Amniotic stem cell (primary cell): ENCODE results near the gene PCSK4.
"Not testable (repeated sequence)": the region's sequence is repeated elsewhere in the genome, so short reads cannot be mapped to it uniquely, and the experiment has no call there.

ENCODE experiments used
- DNase-seq: peaks from one replicate; lab custom pipeline; 2025; lab: John Stamatoyannopoulos, UW

The PCSK4 gene

DNA sequence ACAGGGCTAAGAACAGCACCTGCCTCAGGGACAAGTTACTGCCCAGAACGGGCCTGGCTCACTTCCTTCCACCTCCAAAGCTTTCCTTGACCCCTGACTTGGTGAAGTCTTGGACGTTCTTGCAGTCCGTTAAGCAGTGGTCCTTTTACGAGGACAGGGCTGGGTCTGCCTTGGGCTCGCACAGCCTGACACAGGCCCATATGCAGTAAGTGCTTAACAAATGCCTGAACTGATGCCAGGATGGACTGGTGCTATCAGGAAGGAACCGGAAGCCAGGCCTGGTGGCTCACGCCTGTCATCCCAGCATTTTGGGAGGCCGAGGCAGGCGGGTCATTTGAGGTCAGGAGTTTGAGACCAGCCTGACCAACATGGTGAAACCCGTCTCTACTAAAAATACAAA, 31.9 kb upstream of the PCSK4 start:
- DNase-seq, result no peak

DNA sequence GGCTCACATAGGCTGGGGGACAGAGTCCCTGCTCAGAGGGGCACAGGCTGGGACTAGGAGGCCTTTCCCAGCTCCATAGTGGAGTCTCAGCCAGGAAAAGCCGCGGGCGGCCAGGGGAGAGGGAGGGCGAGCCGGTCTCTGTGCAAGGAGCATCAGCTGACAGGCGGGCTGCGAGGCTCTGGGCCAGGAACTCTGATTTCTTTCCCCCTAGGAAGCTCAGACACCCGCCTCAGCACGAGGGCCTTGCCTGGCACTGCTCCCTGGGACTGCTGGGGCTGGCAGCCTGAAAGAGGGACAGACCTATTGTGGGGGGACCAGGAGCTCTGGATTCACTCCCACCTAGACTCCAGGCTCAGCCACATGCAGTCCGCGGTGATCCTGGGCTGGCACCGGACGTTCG, 31.5 kb upstream of the PCSK4 start:
- DNase-seq, result no peak

DNA sequence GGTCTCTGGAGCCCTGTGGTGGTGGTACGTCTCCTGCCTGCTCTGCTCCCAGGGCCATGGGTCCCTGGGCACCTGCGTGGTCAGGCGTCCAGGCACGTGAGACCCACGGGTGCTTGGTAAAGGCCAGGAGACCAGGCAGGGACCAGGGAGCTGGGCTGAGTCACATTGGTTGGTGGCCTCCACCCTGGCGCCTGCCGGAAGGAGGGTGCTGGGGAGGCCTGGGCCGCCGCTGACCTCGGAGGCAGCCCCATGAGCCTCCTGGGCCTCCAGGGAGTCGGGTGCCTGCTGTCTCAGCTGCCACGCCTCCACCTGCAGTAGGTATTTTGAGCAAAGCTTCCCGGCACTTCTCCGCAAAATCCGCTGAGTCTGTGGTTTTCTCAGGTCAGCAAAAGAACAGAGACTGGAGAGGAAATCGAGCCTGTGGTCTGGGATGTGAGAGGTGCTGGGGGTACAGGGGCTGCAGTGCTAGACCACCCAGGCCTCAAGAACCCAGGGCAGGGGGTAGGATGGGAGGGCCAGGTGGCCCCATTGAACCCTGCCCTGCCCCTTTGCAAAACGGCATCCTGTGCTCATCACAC, 30.1 kb upstream of the PCSK4 start:
- no peak for DNase-seq

DNA sequence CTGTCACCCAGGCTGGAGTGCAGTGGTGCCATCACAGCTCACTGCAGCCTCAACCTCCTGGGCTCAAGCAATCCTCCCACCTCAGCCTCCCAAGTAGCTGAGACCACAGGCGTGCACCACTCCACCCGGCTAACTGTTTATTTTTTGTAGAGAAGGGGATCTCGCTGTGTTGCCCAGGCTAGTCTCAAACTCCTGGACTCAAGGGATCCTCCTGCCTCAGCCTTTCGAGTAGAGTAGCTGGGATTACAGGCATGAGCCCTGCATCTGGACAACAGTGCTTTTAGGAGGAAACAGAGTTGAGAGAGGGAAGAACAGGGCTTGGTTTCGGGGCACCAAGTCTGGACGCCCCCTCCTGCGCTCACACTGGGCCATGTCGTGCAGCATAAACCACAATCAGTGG, 29.7 kb upstream of the PCSK4 start:
- DNase-seq, result not testable (repeated sequence)

DNA sequence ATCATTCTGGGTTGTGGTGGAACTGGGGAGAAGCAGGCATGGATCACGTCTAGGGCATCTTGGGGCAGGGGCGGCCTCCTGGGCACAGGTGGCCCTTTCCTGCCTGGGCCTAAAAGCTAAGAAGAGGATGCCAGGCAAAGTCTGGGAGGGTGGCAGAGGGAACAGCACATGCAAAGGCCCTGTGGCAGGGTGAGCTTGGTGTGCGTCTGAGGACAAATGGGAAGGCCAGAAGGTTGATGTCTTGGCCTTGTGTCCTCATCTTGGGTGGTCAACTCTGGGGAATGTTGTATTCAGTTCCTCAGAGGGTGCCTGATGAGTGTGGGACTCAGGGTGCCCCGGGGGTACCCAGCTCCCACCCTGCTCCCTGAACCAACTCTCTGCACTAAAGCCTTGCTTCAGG, 28.3 kb upstream of the PCSK4 start:
- no peak for DNase-seq

DNA sequence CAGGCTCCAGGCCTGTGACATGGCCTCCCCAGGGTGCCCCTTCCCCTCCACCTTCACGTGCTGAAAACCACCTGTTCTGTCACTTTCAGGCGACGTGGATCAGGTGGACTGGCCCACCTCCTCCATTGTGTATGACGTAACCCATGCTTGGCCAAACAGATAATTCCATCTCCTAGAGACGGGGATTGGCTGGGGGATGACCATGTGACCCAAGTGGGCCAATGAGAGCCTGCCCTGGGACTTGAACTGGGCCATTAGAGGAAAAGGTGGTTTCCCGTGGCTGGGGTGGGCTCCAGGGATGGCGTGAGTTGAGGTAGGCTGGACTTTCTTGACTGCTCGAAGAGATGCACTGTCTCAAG, 26.2 kb upstream of the PCSK4 start:
- DNase-seq, result no peak

DNA sequence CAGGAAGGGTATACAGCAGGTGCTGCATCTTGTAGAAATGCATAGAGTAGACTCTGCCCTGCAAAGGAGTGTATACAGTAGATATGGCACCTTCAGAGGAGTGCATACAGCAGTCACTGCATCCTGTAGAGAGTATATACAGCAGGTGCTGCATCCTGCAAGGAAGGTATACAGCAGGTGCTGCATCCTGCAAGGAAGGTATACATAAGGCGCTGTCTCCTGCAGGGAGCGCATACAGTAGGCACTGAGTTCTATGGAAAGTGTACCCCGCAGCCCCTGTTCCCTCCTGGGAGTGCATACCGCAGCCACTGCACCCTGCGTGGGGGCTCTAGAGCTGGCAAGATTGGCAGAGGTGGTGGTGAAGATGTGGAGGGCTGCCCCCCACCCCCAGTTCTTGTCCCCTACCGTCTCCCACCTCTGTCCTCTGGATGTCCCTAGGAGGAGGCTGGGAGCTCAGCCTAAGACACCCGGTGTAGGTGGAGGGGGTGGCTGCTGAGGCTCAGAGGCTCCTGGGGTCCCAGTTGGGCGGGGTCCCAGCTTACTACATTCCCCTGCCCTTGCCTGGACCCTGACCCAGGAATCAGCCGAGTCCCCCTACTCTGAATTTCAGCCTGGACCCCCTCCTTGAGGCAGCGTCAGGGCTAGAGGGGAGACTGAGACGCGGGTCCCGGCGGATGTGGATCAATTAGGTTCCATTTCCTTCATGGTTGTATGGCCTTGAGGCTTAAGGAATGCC, 25.0 kb upstream of the PCSK4 start:
- DNase-seq, result no peak

DNA sequence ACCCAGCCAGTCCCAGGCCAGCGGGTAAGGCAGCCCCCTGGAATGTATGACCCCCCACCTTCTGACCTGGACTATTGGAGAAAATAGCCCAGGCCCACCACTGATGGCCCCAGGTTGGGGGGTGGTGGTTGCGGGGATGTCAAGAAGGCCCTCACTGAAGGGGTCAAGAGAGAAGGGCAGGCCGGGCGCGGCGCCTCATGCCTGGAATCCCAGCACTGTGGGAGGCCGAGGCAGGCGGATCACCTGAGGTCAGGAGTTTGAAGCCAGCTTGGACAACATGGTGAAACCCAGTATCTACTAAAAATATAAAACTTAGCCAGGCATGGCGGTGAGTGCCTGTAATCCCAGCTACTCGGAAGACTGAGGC, 24.1 kb upstream of the PCSK4 start:
- no peak for DNase-seq

DNA sequence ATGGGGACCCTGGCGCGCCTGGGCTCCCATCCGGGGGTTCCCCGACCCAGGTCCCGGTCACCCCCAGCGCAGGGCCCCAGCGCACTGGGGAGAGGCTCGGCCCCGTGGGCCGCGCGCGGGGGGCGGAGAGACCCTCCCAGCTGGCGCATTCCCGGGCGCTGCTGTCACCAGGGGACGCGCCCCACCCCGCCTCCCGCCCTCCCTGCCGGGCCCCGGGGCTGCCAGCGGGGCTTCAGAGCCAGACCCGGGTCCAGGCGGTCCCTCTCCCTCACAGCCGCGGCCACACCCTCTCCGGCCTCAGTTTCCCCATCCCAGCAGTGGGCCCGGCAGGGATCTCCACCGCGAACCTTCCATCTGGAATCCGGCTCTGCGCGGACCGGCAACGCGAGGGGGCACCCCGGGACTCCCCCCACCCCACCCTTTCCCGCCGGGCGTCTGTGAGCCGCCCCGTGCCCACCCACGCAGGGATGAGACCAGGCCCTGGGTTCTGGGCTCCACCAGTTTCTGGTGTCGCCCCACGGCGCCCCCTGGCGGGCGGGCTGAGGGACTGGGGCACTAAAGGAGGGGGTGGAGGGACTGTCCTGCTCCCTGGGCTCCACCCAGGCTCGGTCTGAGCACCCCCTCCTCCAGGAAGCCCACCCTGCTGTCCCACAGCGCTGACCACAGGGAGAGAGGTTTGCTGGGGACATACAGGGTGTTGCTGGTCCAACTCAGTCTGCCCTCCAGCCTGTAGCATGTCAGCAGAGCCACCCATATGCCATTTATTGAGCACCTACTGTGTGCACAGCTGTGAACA, 23.5 kb upstream of the PCSK4 start:
- no peak for DNase-seq

DNA sequence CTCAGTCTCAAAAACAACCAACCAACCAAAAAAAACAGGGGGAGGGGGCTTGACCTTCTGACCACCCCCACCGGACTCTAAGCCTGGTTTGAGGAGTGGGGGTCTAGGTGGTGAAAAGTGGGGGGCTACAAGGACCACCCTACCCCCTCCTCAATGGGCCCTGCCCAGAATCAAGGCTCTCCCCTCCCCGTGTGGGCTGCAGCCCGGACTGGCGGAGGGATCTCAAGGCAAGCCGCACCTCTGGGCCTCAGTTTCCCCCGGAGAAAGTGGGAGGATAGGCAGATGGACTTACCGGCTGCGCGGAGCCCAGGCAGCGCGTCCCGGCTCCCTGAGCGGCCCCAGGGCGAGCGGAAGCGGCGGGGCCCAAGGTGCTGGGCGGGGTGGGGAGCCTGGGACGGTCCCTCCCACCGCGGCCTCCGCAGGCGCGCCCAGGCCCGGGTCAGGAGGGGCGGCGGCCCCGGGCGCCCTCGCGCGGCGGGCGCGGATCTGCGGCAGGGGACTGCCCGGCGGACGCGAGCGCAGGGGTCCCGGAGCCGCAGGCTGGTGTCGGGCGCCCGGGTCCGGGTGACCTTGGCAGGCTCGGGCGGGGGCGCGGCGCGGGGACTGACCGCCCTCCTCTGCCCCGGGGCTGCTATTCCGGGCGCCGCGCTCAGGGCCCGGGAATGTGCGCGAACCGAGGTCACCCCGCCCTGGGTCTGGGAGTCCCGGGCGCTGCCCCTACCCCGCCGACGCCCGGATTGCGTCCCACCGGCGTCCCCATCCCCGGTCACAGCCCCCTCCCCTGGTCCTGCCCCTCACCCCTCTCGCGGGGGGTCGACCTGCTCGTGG, 22.7 kb upstream of the PCSK4 start, which contains the start of gene ADAMTSL5:
TSS of gene ADAMTSL5 (minus strand) at position 349 of the 828 bp plus-strand sequence. CDS start 2,076 bp downstream, outside the sequence.
- DNase-seq, result no peak

DNA sequence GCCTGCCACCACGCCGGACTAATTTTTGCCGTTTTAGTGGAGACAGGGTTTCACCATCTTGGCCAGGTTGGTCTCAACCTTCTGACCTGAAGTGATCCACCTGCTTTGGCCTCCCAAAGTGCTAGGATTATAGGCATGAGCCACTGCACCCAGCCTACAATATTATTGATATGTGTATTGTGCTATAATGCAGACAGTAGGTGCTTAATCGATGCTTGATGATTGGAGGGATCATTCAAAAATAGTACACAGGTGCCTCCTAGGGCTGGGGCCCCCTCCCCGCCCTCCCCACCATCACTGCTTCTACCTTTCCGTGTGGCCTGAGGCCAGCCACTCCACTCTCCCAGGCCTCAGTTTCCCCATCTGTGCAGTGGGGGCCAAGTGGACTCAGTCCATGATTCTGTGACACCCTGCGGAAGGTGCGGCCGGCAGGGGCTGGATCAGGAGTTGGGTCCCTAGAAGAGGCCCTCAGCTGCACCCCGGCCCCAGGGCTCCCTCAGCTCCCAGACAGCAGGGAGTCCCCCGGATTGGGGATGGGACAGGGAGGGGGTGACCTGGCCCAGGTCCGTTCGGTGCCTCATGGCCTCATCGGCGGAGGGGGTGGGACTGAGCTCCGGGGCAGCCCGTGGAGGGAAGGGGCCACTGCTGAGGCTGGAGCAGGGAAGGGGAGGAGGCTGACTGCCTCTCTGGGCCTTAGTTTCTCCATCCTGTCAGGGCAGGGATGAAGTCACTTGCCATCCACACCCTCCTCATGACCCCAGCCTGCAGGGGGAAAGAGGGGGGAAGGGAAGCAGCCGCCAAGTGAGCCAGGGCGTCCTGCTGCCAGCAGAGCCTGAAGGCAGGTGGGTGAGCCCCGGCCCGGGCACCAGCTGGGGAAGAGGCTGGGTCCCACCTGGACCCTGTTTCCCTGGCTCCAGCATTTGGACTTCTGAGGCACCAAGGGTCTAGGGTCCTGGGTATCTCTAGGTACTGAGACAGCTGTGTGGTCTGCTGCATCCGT, 21.5 kb upstream of the PCSK4 start:
- no peak for DNase-seq

DNA sequence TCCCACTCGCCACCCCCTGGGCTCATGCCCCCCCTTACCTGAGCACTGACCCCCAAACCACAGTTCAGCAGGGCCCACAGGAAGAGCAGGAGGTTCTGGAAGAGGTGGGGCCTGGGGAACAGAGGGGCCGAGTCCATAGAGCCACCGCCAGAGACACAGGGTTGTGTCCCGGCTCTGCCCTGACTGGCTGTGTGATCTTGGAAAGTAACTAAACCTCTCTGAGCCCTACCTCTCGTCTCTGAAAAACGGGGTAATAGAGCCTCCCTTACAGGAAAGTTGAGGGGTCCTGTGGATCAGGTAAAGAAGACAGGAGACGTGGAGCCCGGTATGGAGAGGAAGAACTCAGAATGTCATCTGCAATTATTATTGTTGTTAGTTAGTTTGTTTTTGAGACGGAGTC, 20.7 kb upstream of the PCSK4 start:
- DNase-seq, result no peak

DNA sequence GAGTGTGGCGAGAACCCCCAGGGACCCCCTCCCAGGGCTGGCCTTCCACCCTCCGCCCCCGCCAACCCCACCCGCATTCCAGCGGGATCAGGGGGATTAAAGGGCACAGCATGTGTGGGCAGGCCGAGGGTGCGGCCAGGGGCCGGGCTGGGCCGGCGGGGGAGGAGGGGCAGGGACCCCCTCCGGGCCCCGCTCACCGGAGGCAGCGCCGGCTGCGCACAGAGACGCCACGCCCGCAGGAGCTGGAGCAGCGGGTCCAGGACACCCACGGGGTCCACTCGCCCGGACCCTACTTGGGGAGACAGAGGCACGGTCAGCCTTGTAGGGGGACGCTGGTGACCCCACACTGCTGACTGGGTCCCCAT, 20.3 kb upstream of the PCSK4 start:
- DNase-seq, result no peak

DNA sequence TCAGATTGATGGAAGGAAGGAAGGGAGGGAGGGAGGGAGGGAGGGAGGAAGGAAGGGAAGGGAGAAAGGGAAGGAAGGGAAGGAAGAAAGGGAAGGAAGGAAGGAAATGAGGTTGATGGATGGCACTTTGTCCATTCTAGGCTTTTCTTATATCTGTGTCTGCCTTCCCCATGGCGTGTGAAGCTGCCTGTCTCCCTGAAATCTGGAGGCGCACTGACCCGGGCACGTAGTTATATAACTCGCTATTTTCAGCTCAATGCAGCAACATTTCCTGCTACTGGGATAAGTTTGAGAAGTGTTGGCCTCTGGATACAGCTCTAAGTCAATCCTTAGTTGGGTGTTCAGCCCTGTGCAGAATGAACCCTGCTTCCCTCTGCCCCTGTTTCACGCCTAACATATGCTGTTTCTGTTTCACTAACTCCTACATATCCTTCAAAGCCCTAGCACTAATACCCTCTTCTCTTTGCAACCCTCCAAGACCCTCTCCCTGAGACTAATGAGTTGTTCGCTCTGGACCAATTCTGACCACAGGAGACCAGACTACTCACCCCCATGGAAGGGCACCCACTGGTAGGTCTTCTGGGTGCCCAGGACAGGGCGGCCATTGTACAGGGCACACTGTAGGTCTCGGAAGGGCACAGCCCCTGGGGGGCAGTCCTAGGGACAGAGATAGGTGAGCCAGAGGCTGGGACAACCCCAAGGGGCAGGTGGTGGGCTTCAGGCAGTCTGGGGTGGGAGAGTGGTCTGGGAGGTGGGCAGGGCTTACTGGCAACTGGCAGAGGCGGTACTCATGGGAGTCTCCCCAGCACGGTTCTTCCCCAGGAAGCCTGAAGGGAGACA, 19.7 kb upstream of the PCSK4 start:
- no peak for DNase-seq

DNA sequence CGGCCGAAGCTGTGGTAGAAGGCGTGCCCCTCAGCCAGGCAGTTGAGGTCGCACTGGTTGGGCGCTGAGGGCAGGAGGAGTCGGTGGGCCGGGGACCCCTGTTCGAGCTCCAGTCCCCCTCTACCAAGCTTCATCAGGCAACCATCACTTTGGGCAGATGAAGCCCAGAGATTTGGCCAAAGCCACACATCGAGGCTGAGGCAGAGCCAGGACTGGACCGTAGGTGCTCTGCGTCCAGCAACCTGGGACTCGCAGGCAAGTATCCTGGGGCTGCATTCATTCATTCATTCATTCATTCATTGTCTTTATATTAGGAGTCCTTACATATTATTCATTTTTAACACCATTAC, 18.3 kb upstream of the PCSK4 start:
- no peak for DNase-seq

DNA sequence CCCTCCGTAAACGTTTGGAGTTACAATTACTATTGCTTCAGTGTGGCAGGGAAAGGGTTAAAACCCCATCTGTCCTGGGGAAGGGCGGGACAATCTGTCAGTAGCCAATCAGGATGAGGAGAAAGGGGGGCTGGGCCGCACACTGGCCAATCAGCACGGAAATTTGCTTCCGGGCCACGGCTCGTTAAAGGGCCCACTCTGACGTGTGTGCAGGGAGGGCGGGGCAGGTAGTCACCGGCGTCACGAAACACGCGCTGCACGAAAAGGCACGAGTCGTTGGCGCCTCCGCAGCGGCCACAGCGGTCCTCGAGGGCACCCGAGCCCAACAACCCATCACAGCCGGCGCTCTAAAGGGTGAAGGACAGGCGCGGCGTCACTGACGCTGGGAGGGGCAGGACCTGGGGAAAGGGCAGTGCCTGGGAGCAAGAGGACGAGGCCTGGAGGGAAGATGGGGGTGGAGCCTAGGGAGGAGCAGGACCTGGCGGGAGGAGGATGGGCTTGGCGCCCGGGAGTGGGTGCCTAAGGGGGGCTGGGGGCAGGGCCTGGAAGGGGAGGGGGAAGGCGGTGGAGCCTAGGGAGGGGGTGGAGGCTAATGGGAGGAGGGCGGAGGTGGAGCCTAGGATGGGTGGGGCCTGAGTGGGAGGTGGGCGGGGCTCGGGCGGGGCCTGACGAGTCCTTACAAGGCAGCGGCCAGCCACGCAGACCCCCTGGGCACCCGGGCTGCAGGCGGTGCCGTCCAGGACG, 17.8 kb upstream of the PCSK4 start:
- peak; percentile 98 for DNase-seq

DNA sequence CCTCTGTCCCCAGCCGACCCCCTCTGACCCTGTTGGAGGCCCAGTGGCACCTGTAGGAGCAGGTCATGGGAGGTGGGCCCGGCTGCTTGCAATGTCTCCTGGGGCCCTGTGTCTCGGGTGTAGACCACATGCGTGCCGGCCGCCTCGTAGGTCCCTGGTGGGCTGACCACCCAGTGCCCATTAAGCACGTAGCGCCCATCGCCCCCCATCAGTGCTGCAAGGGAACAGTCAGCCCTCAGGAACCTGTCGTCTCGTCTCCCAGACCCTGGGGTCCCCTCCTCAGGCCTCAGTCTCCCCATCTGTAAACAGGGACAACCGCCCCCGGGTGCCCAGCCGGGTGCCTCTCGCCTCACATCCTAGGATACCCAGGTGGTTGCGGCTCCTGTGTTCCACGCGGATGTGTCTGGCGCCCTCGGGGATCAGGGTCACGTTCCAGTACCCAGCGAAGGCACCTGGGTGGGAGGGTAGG, 17.1 kb upstream of the PCSK4 start:
- no peak for DNase-seq

DNA sequence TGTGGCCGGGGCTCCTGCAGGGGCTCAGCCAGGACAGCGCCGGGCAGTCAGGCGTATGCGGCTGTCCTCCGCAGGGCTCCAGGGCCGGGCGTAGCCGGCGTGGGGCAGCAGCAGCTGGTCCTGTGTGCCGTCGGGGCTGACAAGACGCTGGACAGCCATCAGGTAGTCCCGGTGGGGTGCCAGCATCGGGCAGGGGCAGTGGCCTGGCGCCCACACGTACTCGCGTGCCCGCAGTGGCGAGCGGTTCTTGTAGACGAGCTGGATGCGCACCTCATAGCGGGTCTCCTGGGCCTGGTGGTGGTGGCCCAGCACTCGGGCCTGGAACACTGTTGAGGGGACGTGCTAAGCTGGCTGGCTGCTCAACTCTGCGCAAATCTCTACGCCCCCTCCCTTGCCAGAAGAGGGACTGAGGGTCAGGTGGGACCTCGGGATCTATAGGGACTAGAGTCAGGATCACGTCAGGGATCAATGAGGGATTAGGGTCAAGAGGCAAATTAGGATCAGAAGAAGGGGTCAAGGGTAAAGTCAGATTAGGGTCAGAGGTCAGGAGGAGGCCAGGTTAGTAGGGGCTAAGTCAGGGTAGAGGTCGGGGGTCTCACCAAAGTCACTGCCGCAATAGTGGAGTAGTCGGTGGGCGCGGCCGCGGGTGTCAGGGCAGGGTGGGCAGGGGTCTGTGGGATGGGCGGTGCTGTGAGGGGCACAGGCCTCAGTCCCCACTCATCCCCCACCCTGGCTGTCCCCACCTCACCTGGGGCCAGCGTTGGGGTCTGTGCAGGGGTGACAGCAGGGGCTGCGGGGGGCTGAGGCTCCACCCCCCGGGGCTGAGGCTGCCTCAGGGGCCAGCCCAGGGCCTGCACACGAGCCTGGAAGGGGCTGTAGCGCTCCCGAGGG, 16.1 kb upstream of the PCSK4 start:
- DNase-seq, result no peak

DNA sequence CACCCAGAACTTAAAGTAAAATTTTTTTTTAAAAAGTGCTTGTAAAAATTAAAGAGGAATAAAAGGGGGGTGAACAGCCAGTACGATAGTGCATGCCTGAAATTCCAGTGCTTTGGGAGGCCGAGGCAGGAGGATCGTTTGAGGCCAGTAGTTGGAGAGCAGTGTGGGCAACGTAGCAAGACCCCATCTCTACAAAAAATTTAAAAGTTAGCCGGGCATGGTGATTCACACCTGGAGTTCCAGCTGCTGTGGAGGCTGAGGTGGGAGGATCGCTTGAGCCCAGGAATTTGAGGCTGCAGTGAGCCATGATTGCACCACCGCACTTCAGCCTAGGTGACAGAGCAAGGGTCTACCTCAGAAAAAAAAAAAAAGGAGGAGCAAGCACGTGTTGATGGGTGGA, 14.9 kb upstream of the PCSK4 start:
- DNase-seq, result no peak
